IPS-18c (cell line): ENCODE data around the gene SLC27A5.

Experiments used
- H3K4me3 ChIP-seq: 2 replicates; pipeline ENCODE4 v1.7.0; 2013; ENCODE audit warnings: low read depth, mild to moderate bottlenecking, low read length, moderate library complexity; ENCODE audit not compliant: insufficient read depth
- H3K9me3 ChIP-seq: one replicate; pipeline ENCODE4 v1.6.1; 2013; ENCODE audit warnings: mild to moderate bottlenecking, low read length, moderate library complexity; ENCODE audit not compliant: control insufficient read depth, insufficient read depth

The SLC27A5 gene

GRCh38 chr19:58511353-58512208 lies at the start of gene SLC27A5:
Gene SLC27A5 (minus strand): TSS chr19:58511992. CDS start chr19:58511955, 37 bp downstream.
- no peak within 1 kb of the TSS for H3K4me3 ChIP-seq
- H3K9me3 ChIP-seq: no peaks in the 10 kb centered on the region

- Histone ChIP-seq H3K4me3 (no peak overlapping the region), H3K9me3 (no peaks in the 10 kb centered on the region)
Observed at GRCh38 chr19:58560921-58561320, 49.1 kb upstream of the SLC27A5 start.

GRCh38 chr19:58560007-58560887 lies 48.5 kb upstream of the SLC27A5 start:
- peak overlapping the region; percentile 95 for H3K4me3 ChIP-seq

GRCh38 chr19:58559275-58560006 lies 47.6 kb upstream of the SLC27A5 start:
- Histone ChIP-seq H3K9me3 (no peaks in the 10 kb centered on the region), H3K4me3 (peak overlapping the region; percentile 95)

More at GRCh38 chr19:58560007-58560887, 48.5 kb upstream of the SLC27A5 start:
- H3K9me3 ChIP-seq: no peaks in the 10 kb centered on the region

GRCh38 chr19:58558623-58559274 lies 47.0 kb upstream of the SLC27A5 start:
- Histone ChIP-seq H3K4me3 (peak overlapping the region; percentile 97), H3K9me3 (no peaks in the 10 kb centered on the region)

GRCh38 chr19:58558066-58558622 lies 46.4 kb upstream of the SLC27A5 start, which contains the start of gene UBE2M:
Gene UBE2M (minus strand): TSS chr19:58558611. CDS start chr19:58558381, 230 bp downstream.
- H3K9me3 ChIP-seq: no peaks in the 10 kb centered on the region
- peak within 1 kb of the TSS; percentile 97 for H3K4me3 ChIP-seq

GRCh38 chr19:58557221-58558065 lies 45.7 kb upstream of the SLC27A5 start:
- Histone ChIP-seq H3K9me3 (no peaks in the 10 kb centered on the region), H3K4me3 (peak overlapping the region; percentile 88)

- Histone ChIP-seq H3K9me3 (no peaks in the 10 kb centered on the region), H3K4me3 (peak overlapping the region; percentile 88)
Observed at GRCh38 chr19:58556622-58557220, 44.9 kb upstream of the SLC27A5 start.

- H3K9me3 ChIP-seq: no peaks in the 10 kb centered on the region
- H3K4me3 ChIP-seq: no peak overlapping the region
Observed at GRCh38 chr19:58555920-58556621, 44.3 kb upstream of the SLC27A5 start.

GRCh38 chr19:58555369-58555885 lies 43.6 kb upstream of the SLC27A5 start:
- H3K9me3 ChIP-seq: no peaks in the 10 kb centered on the region
- H3K4me3 ChIP-seq: peak overlapping the region; percentile 80

GRCh38 chr19:58554494-58555368 lies 42.9 kb upstream of the SLC27A5 start, which contains the start of gene CHMP2A:
Gene CHMP2A (minus strand): TSS chr19:58555105. CDS start chr19:58554212, 893 bp downstream.
- Histone ChIP-seq H3K9me3 (no peaks in the 10 kb centered on the region), H3K4me3 (peak within 1 kb of the TSS; percentile 80)

- H3K4me3 ChIP-seq: peak overlapping the region; percentile 80
- no peaks in the 10 kb centered on the region for H3K9me3 ChIP-seq
Observed at GRCh38 chr19:58553799-58554493, 42.2 kb upstream of the SLC27A5 start.

- Histone ChIP-seq H3K9me3 (no peaks in the 10 kb centered on the region), H3K4me3 (no peak overlapping the region)
Observed at GRCh38 chr19:58552655-58553054, 40.9 kb upstream of the SLC27A5 start.
